Stimulated activated naive CD8-positive, alpha-beta T cell treated with anti-CD3 and anti-CD28 coated beads, Interleukin-15, Interleukin-2, amounts not matched to agents 100 ng/mL and 50 ng/mL, for 24 hours (primary cell): ENCODE measurements around the gene RMND5A.
"Not testable (repeated sequence)": the region's sequence is repeated elsewhere in the genome, so short reads cannot be mapped to it uniquely, and the experiment has no call there.

Experiments
- H3K27ac Mint-ChIP-seq: one replicate; pipeline ENCODE4 v1.8.0; 2021; ENCODE audit warnings: mild to moderate bottlenecking, mixed read lengths
- H3K27me3 Mint-ChIP-seq: one replicate; pipeline ENCODE4 v1.8.0; 2021; ENCODE audit warnings: mixed read lengths
- H3K36me3 Mint-ChIP-seq: one replicate; pipeline ENCODE4 v1.8.0; 2021; ENCODE audit warnings: low read depth, mixed read lengths
- H3K4me1 Mint-ChIP-seq: one replicate; pipeline ENCODE4 v1.8.0; 2021; ENCODE audit warnings: low read depth, mixed read lengths
- H3K4me3 Mint-ChIP-seq: one replicate; pipeline ENCODE4 v1.8.0; 2021; ENCODE audit warnings: mild to moderate bottlenecking, mixed read lengths
- H3K9me3 Mint-ChIP-seq: one replicate; pipeline ENCODE4 v1.8.0; 2021; ENCODE audit warnings: mixed read lengths

RMND5A gene, protein sequence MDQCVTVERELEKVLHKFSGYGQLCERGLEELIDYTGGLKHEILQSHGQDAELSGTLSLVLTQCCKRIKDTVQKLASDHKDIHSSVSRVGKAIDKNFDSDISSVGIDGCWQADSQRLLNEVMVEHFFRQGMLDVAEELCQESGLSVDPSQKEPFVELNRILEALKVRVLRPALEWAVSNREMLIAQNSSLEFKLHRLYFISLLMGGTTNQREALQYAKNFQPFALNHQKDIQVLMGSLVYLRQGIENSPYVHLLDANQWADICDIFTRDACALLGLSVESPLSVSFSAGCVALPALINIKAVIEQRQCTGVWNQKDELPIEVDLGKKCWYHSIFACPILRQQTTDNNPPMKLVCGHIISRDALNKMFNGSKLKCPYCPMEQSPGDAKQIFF

GRCh38 chr2:86719637-86720539, at the start of gene RMND5A:
RMND5A (plus strand) TSS chr2:86720291; CDS start chr2:86720668, 377 bp downstream.
- H3K4me1 Mint-ChIP-seq, H3K27me3 Mint-ChIP-seq, H3K36me3 Mint-ChIP-seq, H3K9me3 Mint-ChIP-seq: not testable (repeated sequence)
- Mint-ChIP-seq H3K27ac (peak within 1 kb of the TSS; percentile 52), H3K4me3 (peak within 1 kb of the TSS; percentile 86)

DNA sequence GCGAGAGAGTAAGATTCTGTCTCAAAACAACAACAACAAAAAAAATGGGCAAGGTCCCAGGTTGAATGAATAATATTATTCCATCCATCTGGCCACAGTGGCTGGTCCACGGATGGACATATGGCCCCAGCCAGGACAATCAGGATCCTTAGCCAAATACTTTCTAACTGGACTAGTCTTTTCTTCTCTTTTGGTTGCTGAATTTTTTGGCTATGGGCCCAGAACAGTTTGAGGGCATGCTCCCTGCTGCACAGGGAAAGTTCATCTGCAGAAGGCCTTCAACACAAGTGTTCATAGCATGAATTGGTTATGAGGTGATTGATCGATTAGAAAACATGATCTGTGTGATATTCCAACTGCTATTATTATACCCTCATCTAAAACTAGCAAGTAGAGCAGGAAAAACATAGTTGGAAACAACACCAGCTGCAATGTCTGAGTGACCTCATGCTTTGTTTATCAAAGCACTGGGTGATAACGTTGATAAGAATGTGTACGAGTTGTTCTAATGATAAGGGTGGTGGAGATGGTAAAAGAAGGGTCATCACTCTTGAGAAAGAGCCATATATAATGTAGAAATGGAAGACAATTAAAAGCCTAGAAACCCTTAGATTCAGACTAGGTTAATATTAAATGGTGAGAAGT, 48.6 kb upstream of the RMND5A start:
- Mint-ChIP-seq H3K27ac (no peak overlapping the region), H3K4me3 (no peak overlapping the region), H3K27me3 (no peaks in the 10 kb centered on the region), H3K4me1 (no peaks in the 10 kb centered on the region), H3K9me3 (peaks cover 3% of the 10 kb centered on the region), H3K36me3 (peaks cover 4% of the 10 kb centered on the region)

DNA sequence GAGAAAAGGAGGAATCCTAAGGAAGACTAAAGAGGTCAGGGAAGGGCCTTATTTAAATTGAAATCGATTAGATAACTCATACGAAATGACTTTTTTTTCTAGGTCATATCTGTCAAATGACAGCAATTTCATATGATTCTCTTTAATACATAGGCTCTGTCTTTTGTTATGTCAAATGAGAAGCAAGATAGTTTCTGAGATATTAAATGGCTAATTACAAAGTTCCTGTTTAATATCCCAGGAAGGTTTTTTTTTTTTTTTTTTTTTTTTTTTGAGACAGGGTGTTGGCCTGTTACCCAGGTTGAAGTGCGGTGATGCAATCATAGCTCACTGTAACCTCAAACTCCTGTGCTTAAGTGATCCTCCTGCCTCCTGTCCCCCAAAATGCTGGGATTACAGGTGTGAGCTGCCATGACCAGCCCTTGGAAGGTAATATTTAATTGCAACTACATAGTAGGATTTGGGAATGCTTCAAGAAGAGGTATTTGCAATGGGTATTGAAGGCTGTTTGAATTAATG, 48.0 kb upstream of the RMND5A start:
- H3K9me3 Mint-ChIP-seq = no peaks in the 10 kb centered on the region
- no peak overlapping the region for H3K27ac Mint-ChIP-seq
- H3K4me3 Mint-ChIP-seq = no peak overlapping the region
- no peaks in the 10 kb centered on the region for H3K4me1 Mint-ChIP-seq
- peaks cover 4% of the 10 kb centered on the region for H3K36me3 Mint-ChIP-seq
- no peaks in the 10 kb centered on the region for H3K27me3 Mint-ChIP-seq

DNA sequence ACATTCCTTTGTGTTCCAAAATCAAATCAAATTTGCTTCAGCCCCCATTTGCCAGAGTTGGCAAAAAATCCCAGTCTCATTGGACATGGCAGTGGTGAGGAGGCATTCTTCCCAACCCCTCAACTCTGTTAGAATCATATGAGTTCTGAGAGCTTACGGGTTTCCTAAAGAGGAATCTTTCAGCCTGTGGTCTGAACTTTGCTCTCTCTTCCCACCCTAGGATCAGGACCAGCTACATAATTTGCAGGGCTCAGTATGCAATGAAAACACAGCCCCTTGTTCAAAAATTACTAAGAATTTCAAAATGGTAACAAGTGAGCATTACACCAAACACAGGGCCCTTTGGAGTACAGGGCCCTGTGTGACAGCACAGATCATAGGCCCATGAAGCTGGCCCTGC, 47.1 kb upstream of the RMND5A start:
- Mint-ChIP-seq H3K4me3 (no peak overlapping the region), H3K4me1 (no peaks in the 10 kb centered on the region), H3K36me3 (no peaks in the 10 kb centered on the region), H3K9me3 (no peaks in the 10 kb centered on the region), H3K27ac (no peak overlapping the region), H3K27me3 (no peaks in the 10 kb centered on the region)

GRCh38 chr2:86673986-86674670, 46.0 kb upstream of the RMND5A start:
- peaks cover 3% of the 10 kb centered on the region for H3K4me1 Mint-ChIP-seq
- no peak overlapping the region for H3K27ac Mint-ChIP-seq
- H3K9me3 Mint-ChIP-seq = no peaks in the 10 kb centered on the region
- no peaks in the 10 kb centered on the region for H3K36me3 Mint-ChIP-seq
- H3K27me3 Mint-ChIP-seq = no peaks in the 10 kb centered on the region
- H3K4me3 Mint-ChIP-seq = no peak overlapping the region

DNA sequence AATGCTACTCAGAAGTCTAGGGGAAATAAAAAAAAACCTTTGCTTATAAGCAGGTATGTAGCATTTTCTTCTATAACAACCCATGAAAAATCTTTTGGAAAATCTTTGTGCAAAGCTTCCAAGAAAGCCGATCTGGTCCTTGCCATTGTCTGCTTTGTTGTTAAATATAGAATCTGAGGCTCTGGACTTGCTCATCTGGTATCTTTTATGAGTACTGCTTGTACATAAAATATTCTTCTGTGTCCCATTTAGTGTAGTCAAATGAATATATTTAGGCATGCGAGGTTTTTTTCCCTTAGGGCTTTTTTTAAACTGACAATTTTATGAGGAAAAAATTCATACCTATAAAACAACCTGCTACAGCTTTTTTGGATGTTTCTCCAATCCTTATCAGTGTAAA, 45.0 kb upstream of the RMND5A start:
- Mint-ChIP-seq H3K27ac (no peak overlapping the region), H3K36me3 (no peaks in the 10 kb centered on the region), H3K4me1 (peaks cover 3% of the 10 kb centered on the region), H3K27me3 (no peaks in the 10 kb centered on the region), H3K9me3 (no peaks in the 10 kb centered on the region), H3K4me3 (no peak overlapping the region)

- Mint-ChIP-seq H3K36me3 (no peaks in the 10 kb centered on the region), H3K4me3 (no peak overlapping the region), H3K9me3 (no peaks in the 10 kb centered on the region), H3K27ac (no peak overlapping the region), H3K27me3 (no peaks in the 10 kb centered on the region), H3K4me1 (peaks cover 6% of the 10 kb centered on the region)
Observed at GRCh38 chr2:86675511-86676015, 44.5 kb upstream of the RMND5A start.

- H3K4me1 Mint-ChIP-seq = peaks cover 16% of the 10 kb centered on the region
- H3K9me3 Mint-ChIP-seq = no peaks in the 10 kb centered on the region
- H3K4me3 Mint-ChIP-seq = no peak overlapping the region
- H3K27ac Mint-ChIP-seq = no peak overlapping the region
- no peaks in the 10 kb centered on the region for H3K27me3 Mint-ChIP-seq
- H3K36me3 Mint-ChIP-seq = no peaks in the 10 kb centered on the region
Observed at GRCh38 chr2:86677816-86678215, 42.3 kb upstream of the RMND5A start.

DNA sequence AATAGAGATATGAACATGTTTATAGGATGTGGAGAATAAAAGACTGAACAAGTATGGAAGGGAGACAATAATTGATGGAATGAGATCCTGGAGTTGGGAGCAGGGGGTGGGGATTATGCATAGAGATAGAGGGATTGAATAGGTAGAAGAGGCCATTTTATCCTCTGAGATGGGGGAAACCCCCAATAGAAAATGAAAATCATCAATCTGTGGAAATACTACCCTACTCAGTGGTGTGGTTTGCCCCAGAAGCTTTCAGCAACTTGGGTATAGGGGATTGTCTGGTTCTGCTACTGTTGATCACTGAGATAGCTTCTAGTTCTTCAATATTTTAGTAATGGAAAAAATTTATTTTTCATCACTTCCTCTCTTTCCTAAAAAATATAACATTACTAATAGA, 41.1 kb upstream of the RMND5A start:
- Mint-ChIP-seq H3K27me3 (no peaks in the 10 kb centered on the region), H3K9me3 (no peaks in the 10 kb centered on the region), H3K36me3 (no peaks in the 10 kb centered on the region), H3K27ac (no peak overlapping the region), H3K4me1 (peaks cover 16% of the 10 kb centered on the region), H3K4me3 (no peak overlapping the region)

DNA sequence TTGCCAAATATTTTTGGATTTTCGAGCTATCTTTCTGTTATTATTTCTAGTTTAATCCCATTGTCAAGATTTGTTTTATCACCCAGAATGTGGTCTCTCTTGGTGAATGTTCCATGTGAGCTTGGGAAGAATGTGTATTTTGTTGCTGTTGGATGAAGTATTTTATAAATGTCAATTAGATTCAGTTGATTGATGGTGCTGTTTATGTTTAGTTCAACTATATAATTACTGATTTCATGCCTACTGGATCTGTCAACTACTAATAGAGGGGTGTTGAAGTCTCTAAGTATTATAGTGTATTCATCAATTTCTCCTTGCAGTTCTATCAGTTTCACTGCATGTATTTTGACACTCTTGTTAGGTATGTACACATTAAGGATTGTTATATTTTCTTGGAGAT, 34.7 kb upstream of the RMND5A start:
- Mint-ChIP-seq H3K4me1 (peaks cover 12% of the 10 kb centered on the region), H3K27ac (no peak overlapping the region), H3K9me3 (no peaks in the 10 kb centered on the region)

DNA sequence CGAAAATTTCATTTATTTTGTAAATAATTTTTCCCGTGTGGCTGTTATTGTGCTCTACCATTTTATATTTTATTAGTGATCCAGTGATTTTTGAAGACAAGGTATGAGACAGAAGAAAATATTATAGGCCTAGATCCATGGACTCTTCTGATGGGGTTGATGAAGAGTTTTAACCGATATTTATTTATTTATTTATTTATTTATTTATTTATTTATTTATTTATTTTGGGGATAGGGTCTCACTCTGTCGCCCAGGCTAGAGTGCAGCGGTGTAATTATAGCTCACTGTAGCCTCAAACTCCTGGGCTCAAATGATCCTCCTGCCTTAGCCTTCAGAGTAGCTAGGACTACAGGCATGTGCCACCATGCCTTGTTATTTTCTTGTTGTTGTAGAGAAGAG, 33.6 kb upstream of the RMND5A start:
- Mint-ChIP-seq H3K27ac (no peak overlapping the region), H3K4me1 (peaks cover under 1% of the 10 kb centered on the region), H3K9me3 (no peaks in the 10 kb centered on the region), H3K4me3 (no peak overlapping the region), H3K27me3 (no peaks in the 10 kb centered on the region), H3K36me3 (peaks cover 11% of the 10 kb centered on the region)

More for the DNA sequence above, 34.7 kb upstream of the RMND5A start:
- H3K27me3 Mint-ChIP-seq = no peaks in the 10 kb centered on the region
- peaks cover 5% of the 10 kb centered on the region for H3K36me3 Mint-ChIP-seq
- H3K4me3 Mint-ChIP-seq = no peak overlapping the region

DNA sequence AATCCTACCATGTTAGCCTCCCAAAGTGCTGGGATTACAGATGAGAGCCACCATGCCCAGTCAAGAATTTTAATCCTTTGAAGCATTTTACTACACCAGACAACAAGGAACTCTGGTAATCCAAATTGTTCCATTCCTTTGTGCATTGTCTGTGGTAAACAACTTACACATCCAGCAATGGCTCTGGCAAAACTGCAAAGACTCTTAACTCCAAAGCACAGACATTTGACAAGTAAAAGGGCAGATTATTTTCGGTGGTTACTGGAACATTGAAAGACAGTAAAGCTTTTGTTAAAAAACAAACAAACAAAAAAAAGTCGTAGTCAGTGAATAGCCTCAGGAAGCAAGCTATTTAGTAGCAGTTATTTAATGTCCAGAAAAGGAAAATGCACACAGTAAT, 33.2 kb upstream of the RMND5A start:
- H3K9me3 Mint-ChIP-seq = no peaks in the 10 kb centered on the region
- no peak overlapping the region for H3K4me3 Mint-ChIP-seq
- H3K27ac Mint-ChIP-seq = no peak overlapping the region
- no peaks in the 10 kb centered on the region for H3K27me3 Mint-ChIP-seq
- H3K4me1 Mint-ChIP-seq = no peaks in the 10 kb centered on the region
- peaks cover 11% of the 10 kb centered on the region for H3K36me3 Mint-ChIP-seq

GRCh38 chr2:86695053-86695691, 24.9 kb upstream of the RMND5A start:
- peaks cover 22% of the 10 kb centered on the region for H3K9me3 Mint-ChIP-seq
- H3K27me3 Mint-ChIP-seq = no peaks in the 10 kb centered on the region
- H3K4me1 Mint-ChIP-seq = peaks cover 12% of the 10 kb centered on the region
- H3K27ac Mint-ChIP-seq = no peak overlapping the region
- H3K36me3 Mint-ChIP-seq = peaks cover 23% of the 10 kb centered on the region
- no peak overlapping the region for H3K4me3 Mint-ChIP-seq
